Activated T-cell treated with anti-CD3 and anti-CD28 coated beads, Interleukin-2, amount 50 U/mL, for 48 hours (primary cell): Measurements from ENCODE around the gene OR2A14.
"Not testable (repeated sequence)": the region's sequence is repeated elsewhere in the genome, so short reads cannot be mapped to it uniquely, and the experiment has no call there.

Source experiments
- DNase-seq, 2 experiments: peaks; one replicate each; pipeline ENCODE4 v3.0.0-alpha.2; 2020

The OR2A14 gene

GRCh38 chr7:144122876-144123275 is at the start of gene OR2A14:
Gene OR2A14 (plus strand): TSS chr7:144123176. CDS start chr7:144129113, 5,937 bp downstream.
- DNase-seq: no peak

- DNase-seq: no peak
Measured at GRCh38 chr7:144074374-144074773, 48.6 kb upstream of the OR2A14 start.

GRCh38 chr7:144085978-144086377 is 37.0 kb upstream of the OR2A14 start, which contains the start of gene OR2A12:
Gene OR2A12 (plus strand): TSS chr7:144086278. CDS start chr7:144095108, 8,830 bp downstream.
- no peak for DNase-seq

GRCh38 chr7:144086730-144087129 is 36.2 kb upstream of the OR2A14 start:
- no peak for DNase-seq

- no peak for DNase-seq
Measured at GRCh38 chr7:144087230-144087629, 35.7 kb upstream of the OR2A14 start.

- DNase-seq: no peak
Measured at GRCh38 chr7:144090667-144091066, 32.3 kb upstream of the OR2A14 start.

- no peak for DNase-seq
Measured at GRCh38 chr7:144098776-144099175, 24.2 kb upstream of the OR2A14 start.

GRCh38 chr7:144100607-144101006 is 22.4 kb upstream of the OR2A14 start:
- DNase-seq: no peak

- DNase-seq: no peak
Measured at GRCh38 chr7:144102041-144102440, 20.9 kb upstream of the OR2A14 start.

GRCh38 chr7:144105211-144105610 is 17.8 kb upstream of the OR2A14 start:
- no peak for DNase-seq

GRCh38 chr7:144109283-144109682 is 13.7 kb upstream of the OR2A14 start, which contains the start of gene OR2A2:
Gene OR2A2 (plus strand): TSS chr7:144109583. CDS start chr7:144109583, 0 bp downstream.
- no peak for DNase-seq

- DNase-seq: no peak
Measured at GRCh38 chr7:144110272-144110671, 12.7 kb upstream of the OR2A14 start.

- no peak for DNase-seq
Measured at GRCh38 chr7:144113651-144114050, 9.3 kb upstream of the OR2A14 start.

GRCh38 chr7:144118341-144118740 is 4.6 kb upstream of the OR2A14 start:
- no peak for DNase-seq

- peak; percentile 92 to 95 for DNase-seq
Measured at GRCh38 chr7:144127714-144128334, 4.8 kb downstream of the OR2A14 start.

GRCh38 chr7:144129601-144130000 is 6.6 kb downstream of the OR2A14 start:
- not testable (repeated sequence) for DNase-seq

GRCh38 chr7:144130730-144131129 is 7.8 kb downstream of the OR2A14 start:
- no peak for DNase-seq

- DNase-seq: no peak
Measured at GRCh38 chr7:144132262-144132661, 9.3 kb downstream of the OR2A14 start.

GRCh38 chr7:144133307-144133706 is 10.3 kb downstream of the OR2A14 start:
- DNase-seq: no peak

- DNase-seq: no peak
Measured at GRCh38 chr7:144134116-144134515, 11.1 kb downstream of the OR2A14 start.

- no peak for DNase-seq
Measured at GRCh38 chr7:144137501-144137900, 14.5 kb downstream of the OR2A14 start.

- no peak for DNase-seq
Measured at GRCh38 chr7:144142187-144142586, 19.2 kb downstream of the OR2A14 start.

- DNase-seq: no peak
Measured at GRCh38 chr7:144144426-144144825, 21.4 kb downstream of the OR2A14 start.

- no peak for DNase-seq
Measured at GRCh38 chr7:144148224-144148827, 25.4 kb downstream of the OR2A14 start.

- DNase-seq: no peak
Measured at GRCh38 chr7:144158861-144159260, 35.9 kb downstream of the OR2A14 start.
